Mucosa of descending colon (tissue), 3 donors: ENCODE measurements around the gene NETO1. TPM values are rescaled to one million over a fixed set of nuclear protein-coding genes. Genes with fewer than 3 reads are reported as not detected.

Experiments
- ATAC-seq: fragments of 200-7000 bp; cut with Tn5 transposase; one replicate; pipeline ENCODE4 v1.9.1; 2020; ENCODE audit warnings: mild to moderate bottlenecking, moderate library complexity
- DNase-seq, 3 donors: peaks; one replicate each; pipeline ENCODE4 v3.0.0-alpha.2; 2020
- H3K36me3 ChIP-seq: fragments of 200-600 bp; one replicate; pipeline ENCODE4 v1.8.0; 2021; ENCODE audit warnings: low read depth, mild to moderate bottlenecking
- H3K4me1 ChIP-seq: fragments of 200-600 bp; one replicate; pipeline ENCODE4 v1.8.0; 2021; ENCODE audit warnings: low read depth, mild to moderate bottlenecking
- H3K4me3 ChIP-seq: fragments of 200-600 bp; one replicate; pipeline ENCODE4 v1.8.0; 2021; ENCODE audit warnings: mild to moderate bottlenecking
- H3K9me3 ChIP-seq: fragments of 200-600 bp; one replicate; pipeline ENCODE4 v1.8.0; 2021; ENCODE audit warnings: mild to moderate bottlenecking
- intact Hi-C, 2 donors: fragments of 100-400 bp; cut with DNase I in 1 of 2; cut with micrococcal nuclease in 1 of 2; formaldehyde crosslinking; loops; one replicate each; pipeline versions ENCODE4 v1.11.0 to v1.11.1; 2022; cut with DNase I, micrococcal nuclease
- total RNA-seq, 3 donors: library from RNA; stranded (reverse); fragmentation: NEBNext Ultra II Directional in 2 of 3; extraction: Animal tissue kit (Norgen Biotek cat#: 25700) in 2 of 3; gene quantifications; one replicate each; pipeline versions ENCODE4 v1.2.1 to v1.2.4, GENCODE V29; 2021 to 2023
- TF ChIP-seq, protein P1 (sequence below): fragments of 200-600 bp; IDR thresholded peaks from one replicate; pipeline ENCODE4 v1.8.0; 2022; ENCODE audit warnings: antibody characterized with exemption, mild to moderate bottlenecking
- donor health status: DM: no; HTN: no; CAD: no; lungs with moderate emphysema.
- donor health status: DM: no; HTN: no; CAD: no.
- donor health status: DM: no; HTN: yes; CAD: no.

Gene NETO1
- total RNA-seq, 3 donors from 2014 or later: not detected

DNA sequence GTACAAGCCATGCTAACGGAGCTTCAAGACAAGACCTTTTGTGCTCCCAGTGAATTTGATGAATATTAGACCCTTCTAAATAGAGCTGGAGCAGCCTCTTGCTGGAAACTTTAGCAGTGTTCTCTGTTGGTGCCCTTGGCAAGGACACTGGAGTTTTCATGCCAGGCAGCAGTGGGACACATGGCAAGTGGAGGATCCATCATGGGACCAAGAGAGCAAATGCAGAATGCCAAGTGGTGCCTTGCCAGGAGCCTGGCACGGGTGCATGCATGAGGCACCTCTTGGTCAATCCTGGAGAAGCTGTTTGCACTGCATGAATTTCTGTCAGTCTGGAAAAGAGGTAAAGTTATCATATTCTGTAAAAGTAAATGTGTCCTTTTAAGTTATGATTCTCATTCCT, 59.1 kb downstream of the NETO1 start:
- no peak for DNase-seq
- intact Hi-C loops: no loop called here
- H3K9me3 ChIP-seq: no peaks in the 10 kb centered on the region
- H3K4me1 ChIP-seq: no peaks in the 10 kb centered on the region
- TF ChIP-seq, protein P1, sequence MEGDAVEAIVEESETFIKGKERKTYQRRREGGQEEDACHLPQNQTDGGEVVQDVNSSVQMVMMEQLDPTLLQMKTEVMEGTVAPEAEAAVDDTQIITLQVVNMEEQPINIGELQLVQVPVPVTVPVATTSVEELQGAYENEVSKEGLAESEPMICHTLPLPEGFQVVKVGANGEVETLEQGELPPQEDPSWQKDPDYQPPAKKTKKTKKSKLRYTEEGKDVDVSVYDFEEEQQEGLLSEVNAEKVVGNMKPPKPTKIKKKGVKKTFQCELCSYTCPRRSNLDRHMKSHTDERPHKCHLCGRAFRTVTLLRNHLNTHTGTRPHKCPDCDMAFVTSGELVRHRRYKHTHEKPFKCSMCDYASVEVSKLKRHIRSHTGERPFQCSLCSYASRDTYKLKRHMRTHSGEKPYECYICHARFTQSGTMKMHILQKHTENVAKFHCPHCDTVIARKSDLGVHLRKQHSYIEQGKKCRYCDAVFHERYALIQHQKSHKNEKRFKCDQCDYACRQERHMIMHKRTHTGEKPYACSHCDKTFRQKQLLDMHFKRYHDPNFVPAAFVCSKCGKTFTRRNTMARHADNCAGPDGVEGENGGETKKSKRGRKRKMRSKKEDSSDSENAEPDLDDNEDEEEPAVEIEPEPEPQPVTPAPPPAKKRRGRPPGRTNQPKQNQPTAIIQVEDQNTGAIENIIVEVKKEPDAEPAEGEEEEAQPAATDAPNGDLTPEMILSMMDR: no peak
- H3K4me3 ChIP-seq: no peak overlapping the region
- no peak for ATAC-seq
- H3K36me3 ChIP-seq: no peaks in the 10 kb centered on the region

DNA sequence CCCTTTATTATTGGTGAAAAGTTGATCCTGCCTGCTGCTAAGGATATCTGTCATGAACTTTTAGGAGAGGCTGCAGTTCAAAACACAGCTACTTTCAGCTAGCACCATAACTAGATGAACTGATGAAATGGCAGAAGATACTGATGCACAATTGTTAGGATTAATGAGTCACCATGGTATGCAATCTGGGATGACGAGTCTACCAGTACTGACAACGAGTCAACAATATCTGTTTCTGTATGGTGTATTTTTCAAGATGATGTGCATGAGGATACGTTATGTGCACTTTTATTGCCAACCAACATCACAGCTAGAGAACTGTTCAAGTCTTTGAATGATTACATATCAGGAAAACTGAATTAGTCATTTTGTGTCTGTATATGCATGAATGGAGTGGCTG, 68.7 kb downstream of the NETO1 start:
- Histone ChIP-seq H3K36me3 (no peaks in the 10 kb centered on the region), H3K4me3 (no peak overlapping the region), H3K4me1 (no peaks in the 10 kb centered on the region), H3K9me3 (no peaks in the 10 kb centered on the region)
- ATAC-seq (no peak), DNase-seq (no peak)
- intact Hi-C loops: no loop called here
- TF ChIP-seq, protein P1: no peak

DNA sequence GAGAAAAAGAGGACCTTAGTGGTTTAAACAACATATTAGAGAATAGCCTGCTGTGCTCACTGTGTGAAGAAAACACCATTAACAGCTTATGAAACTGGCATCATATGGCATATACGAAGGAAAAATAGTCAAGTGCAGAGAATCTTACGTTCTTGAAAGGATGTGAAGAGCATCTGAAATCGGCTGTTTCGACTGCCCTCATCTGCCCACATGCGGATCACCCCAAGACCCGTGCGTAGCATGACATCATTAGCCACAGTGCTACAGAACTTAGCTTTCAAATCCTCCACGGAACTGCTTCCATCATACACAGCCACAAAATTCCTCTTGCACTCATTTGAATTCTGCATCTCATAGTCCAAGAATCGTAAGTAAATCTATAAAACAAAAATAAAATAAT, 84.3 kb downstream of the NETO1 start:
- no peak for ATAC-seq
- no peak overlapping the region for H3K4me3 ChIP-seq
- no peaks in the 10 kb centered on the region for H3K4me1 ChIP-seq
- TF ChIP-seq, protein P1: no peak
- H3K36me3 ChIP-seq: no peaks in the 10 kb centered on the region
- intact Hi-C loops: no loop called here
- H3K9me3 ChIP-seq: no peaks in the 10 kb centered on the region
- DNase-seq: no peak

DNA sequence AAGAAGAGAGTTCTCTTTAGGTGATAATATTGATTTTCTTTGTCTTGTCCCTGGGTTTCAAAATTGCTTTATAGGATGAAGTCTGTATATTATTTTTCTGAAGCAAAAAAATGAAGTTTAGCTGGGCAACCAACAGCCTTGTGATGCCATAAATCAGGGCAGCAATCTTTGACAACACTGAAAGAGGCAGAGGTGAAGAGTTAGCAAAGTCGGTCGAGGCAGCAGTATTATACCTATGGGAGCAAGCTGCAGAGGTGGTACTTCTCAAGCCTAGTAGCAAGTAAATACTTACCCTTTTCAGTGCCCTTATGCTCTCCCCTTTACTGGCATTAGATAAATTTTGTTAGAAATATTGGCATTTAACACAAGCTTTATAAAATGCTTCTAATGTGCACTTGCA, 92.9 kb downstream of the NETO1 start:
- no peaks in the 10 kb centered on the region for H3K4me1 ChIP-seq
- no peaks in the 10 kb centered on the region for H3K36me3 ChIP-seq
- no peak for ATAC-seq
- intact Hi-C loops: no loop called here
- no peaks in the 10 kb centered on the region for H3K9me3 ChIP-seq
- DNase-seq: no peak
- no peak overlapping the region for H3K4me3 ChIP-seq
- TF ChIP-seq, protein P1: no peak

DNA sequence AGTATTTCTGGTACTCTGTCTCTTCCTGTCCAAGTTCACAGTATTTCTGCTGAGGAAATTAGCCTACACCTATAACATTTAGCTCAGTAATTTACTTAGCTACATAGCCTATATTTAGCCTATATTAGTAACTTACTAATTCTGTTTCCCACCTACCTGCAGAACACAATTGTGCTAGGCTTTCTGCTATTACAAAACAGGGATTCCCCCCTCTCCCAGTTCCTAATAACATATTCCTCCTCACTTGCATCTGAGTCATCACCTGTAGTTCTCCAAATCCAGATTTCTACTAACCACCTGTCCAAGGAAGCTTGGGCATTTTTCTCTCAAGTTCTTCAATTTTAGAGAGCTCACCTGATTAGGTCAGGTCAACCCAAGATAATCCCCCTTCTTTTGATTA, 94.9 kb downstream of the NETO1 start:
- Histone ChIP-seq H3K9me3 (no peaks in the 10 kb centered on the region), H3K4me1 (no peaks in the 10 kb centered on the region), H3K36me3 (no peaks in the 10 kb centered on the region), H3K4me3 (no peak overlapping the region)
- TF ChIP-seq, protein P1: no peak
- intact Hi-C loops: no loop called here
- DNase-seq: no peak
- ATAC-seq: no peak

DNA sequence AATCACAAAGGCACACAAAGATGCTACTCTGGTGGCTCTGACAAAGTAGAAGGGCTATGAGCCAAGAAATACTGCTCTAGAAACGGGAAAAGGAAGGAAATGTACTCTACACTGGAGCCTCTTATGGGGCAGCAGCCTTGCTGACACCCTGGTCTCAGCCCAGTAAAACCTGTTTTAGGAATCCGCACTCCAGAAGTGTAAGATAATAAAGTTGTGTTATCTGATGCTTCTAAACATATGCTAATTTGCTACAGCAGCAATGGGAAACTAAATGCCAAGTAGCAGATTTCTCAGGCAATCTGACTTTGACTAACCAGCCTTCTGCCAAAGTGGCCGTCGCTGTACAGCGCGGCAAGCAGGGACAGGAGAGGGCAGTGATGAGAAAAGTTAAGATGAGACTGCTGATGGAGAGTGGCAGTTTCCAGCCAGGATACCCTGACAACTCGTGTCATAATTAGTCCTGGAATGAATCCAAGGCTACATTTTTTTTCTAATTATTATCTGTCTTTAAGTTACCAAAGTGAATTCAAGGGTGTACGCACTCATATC, 99.0 kb downstream of the NETO1 start:
- ATAC-seq (no peak), DNase-seq (no peak)
- Histone ChIP-seq H3K4me1 (no peaks in the 10 kb centered on the region), H3K4me3 (no peak overlapping the region), H3K9me3 (no peaks in the 10 kb centered on the region), H3K36me3 (no peaks in the 10 kb centered on the region)
- intact Hi-C loops: no loop called here
- TF ChIP-seq, protein P1: no peak
